ENCODE results near the gene PMFBP1.

PMFBP1 gene

DNA sequence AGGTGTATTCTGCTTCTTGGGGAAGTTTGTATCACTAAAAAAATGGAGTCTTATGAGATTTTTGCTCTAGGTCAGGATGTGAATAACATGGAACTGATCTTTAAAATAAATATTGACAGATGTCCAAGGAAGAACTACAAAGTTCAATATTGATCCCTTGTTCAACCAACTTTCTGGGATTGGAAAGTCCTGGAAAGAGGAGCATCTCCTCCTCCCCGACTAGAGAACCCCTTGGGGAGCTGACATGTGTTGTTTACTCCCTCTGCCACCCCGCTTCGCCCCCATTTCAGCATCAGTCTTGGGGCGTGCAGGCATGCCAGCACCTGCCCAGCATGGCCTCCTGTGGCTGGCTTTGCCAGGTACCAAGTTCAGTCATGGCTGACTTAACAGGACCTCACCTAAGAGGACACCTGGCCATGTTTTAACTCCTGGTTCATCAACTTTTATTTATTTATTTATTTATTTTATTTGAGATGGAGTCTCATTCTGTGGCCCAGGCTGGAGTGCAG is 33.8 kb downstream of the PMFBP1 start:
- no peak overlapping the region for H3K4me3 ChIP-seq (replicated peaks; ENCODE audit: low read depth, low read length)
- no peak for DNase-seq (ENCODE audit: extremely low read depth, low read depth)
- TF ChIP-seq CTCF (IDR thresholded peaks at IDR 0.05; ENCODE audit: low read depth, low read length, missing control alignments), result no peak

GRCh38 chr16:72137380-72138063 is 34.4 kb downstream of the PMFBP1 start:
- no peak overlapping the region for H3K4me3 ChIP-seq (replicated peaks; ENCODE audit: low read depth, low read length)
- TF ChIP-seq CTCF (IDR thresholded peaks at IDR 0.05; ENCODE audit: low read depth, low read length, missing control alignments), result no peak
- DNase-seq (ENCODE audit: extremely low read depth, low read depth), result no peak

GRCh38 chr16:72134507-72134906 is 37.4 kb downstream of the PMFBP1 start:
- H3K4me3 ChIP-seq (replicated peaks; ENCODE audit: low read depth, low read length), result no peak overlapping the region
- no peak for TF ChIP-seq CTCF (IDR thresholded peaks at IDR 0.05; ENCODE audit: low read depth, low read length, missing control alignments)
- DNase-seq (ENCODE audit: extremely low read depth, low read depth), result no peak

DNA sequence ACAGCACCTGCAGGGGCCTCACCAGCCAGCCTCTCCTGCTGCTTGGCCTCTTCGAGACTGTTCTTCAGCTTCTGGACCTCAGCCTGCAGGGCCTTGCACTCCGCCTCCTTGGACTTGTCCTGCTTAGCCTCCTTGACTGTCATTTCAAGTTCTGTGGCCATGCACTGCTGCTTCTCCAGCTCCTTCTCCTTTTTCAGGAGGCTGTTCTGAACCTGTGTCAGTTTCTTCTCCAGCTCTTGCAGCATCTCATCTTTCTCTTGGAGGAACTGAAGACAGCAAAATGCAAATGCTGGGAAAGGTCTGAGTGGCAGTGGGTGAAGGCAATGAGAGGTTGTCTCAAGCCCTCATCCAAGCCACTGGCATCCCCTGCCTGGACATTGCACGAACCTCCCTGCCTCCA is 39.2 kb downstream of the PMFBP1 start:
- no peak for TF ChIP-seq CTCF (IDR thresholded peaks at IDR 0.05; ENCODE audit: low read depth, low read length, missing control alignments)
- H3K4me3 ChIP-seq (replicated peaks; ENCODE audit: low read depth, low read length), result no peak overlapping the region
- DNase-seq (ENCODE audit: extremely low read depth, low read depth), result no peak

DNA sequence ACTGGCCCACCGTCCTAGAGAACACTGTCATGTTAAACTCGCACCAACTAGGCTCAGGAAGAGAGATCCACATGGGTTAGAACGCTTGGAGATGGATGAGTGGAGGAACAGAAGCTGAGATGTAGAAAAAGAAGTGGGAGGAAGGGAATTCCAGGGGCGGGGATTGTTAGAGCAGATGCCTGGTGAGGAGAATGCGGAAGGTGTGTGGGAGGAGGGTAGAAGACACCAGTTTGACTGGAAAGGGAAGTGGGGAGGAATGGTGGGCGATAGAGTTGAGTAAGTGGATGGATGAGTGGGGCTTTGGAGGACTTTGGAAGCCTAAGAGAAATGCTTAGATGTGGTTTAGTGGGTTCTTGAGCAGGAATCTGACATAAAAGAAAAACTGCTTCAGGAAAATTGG is 40.9 kb downstream of the PMFBP1 start:
- DNase-seq (ENCODE audit: extremely low read depth, low read depth), result no peak
- TF ChIP-seq CTCF (IDR thresholded peaks at IDR 0.05; ENCODE audit: low read depth, low read length, missing control alignments), result no peak
- H3K4me3 ChIP-seq (replicated peaks; ENCODE audit: low read depth, low read length), result no peak overlapping the region

GRCh38 chr16:72129976-72130656 is 41.8 kb downstream of the PMFBP1 start:
- no peak overlapping the region for H3K4me3 ChIP-seq (replicated peaks; ENCODE audit: low read depth, low read length)
- DNase-seq (ENCODE audit: extremely low read depth, low read depth), result no peak
- no peak for TF ChIP-seq CTCF (IDR thresholded peaks at IDR 0.05; ENCODE audit: low read depth, low read length, missing control alignments)
